Measurements from ENCODE around the gene RABGEF1. TPM values are rescaled to one million over a fixed set of nuclear protein-coding genes. Genes with fewer than 3 reads are reported as not detected.
"Not testable (repeated sequence)": the region's sequence is repeated elsewhere in the genome, so short reads cannot be mapped to it uniquely, and the experiment has no call there.

The RABGEF1 gene
- total and polyA plus RNA-seq, 11 donors = 5.7 to 21.2 (median 19.0) TPM

- TF ChIP-seq POLR2A (IDR thresholded peaks at IDR 0.05) = no peak
- no peak for TF ChIP-seq CTCF (IDR thresholded peaks at IDR 0.05)
- DNase-seq = no peak
- intact Hi-C loops (cut with DNase I) = loop anchor here in 4 of 10 donors (1.0 to 10.0 kb wide), 7 partner anchors 55 to 105 kb away; no protein-coding TSS in a partner anchor
- Histone ChIP-seq H3K36me3 (peaks cover 0 to 20% (median 0%) of the 10 kb centered on the region in 9 donors), H3K4me1 (peaks cover 0 to 31% (median 15%) of the 10 kb centered on the region in 12 donors), H3K9me3 (peaks cover 0 to 17% (median 6%) of the 10 kb centered on the region in 12 donors), H3K27me3 (no peaks in the 10 kb centered on the region), H3K4me3 (peak overlapping the region; percentile 65 to 100 (median 96)), H3K27ac (peak overlapping the region; percentile 88 to 100 (median 94))
- WGBS, 4 donors = 11 to 21% (median 16%) methylated on average over 12 of the region's 12 CpGs
- ATAC-seq = peak in 1 of 4 donors; percentile 0
Measured at GRCh38 chr7:66739953-66740301, 606 bp upstream of the RABGEF1 start.

GRCh38 chr7:66740980-66741709, 612 bp downstream of the RABGEF1 start:
- Histone ChIP-seq H3K27ac (peak overlapping the region; percentile 88 to 100 (median 94)), H3K4me3 (peak overlapping the region; percentile 65 to 100 (median 96)), H3K4me1 (peaks cover 0 to 38% (median 15%) of the 10 kb centered on the region in 12 donors)
- H3K27me3 ChIP-seq, H3K36me3 ChIP-seq, H3K9me3 ChIP-seq: not testable (repeated sequence)
- DNase-seq (peak; percentile 36 to 76 (median 51)), ATAC-seq (peak; percentile 24 to 75 (median 41))
- WGBS, 4 donors = 0 to 1% (median 1%) methylated on average over 25 to 54 of the region's 54 CpGs
- intact Hi-C loops (cut with DNase I) = loop anchor here in 4 of 10 donors (1.0 to 10.0 kb wide), 7 partner anchors 54 to 104 kb away; no protein-coding TSS in a partner anchor
- TF ChIP-seq CTCF (IDR thresholded peaks at IDR 0.05) = peak in 1 of 12 donors; percentile 14

GRCh38 chr7:66741710-66742049, 1.1 kb downstream of the RABGEF1 start:
- DNase-seq = no peak
- 56 to 64% (median 61%) methylated on average over 17 of the region's 17 CpGs for WGBS, 4 donors
- H3K27ac ChIP-seq = peak overlapping the region in 10 of 12 donors; percentile 88 to 100 (median 94)
- no peaks in the 10 kb centered on the region for H3K27me3 ChIP-seq
- ATAC-seq = no peak
- peak overlapping the region; percentile 65 to 100 (median 96) for H3K4me3 ChIP-seq
- H3K9me3 ChIP-seq = peaks cover 0 to under 1% (median 0%) of the 10 kb centered on the region in 12 donors
- TF ChIP-seq POLR2A (IDR thresholded peaks at IDR 0.05) (no peak), CTCF (IDR thresholded peaks at IDR 0.05) (no peak)
- intact Hi-C loops (cut with DNase I) = loop anchor here in 4 of 10 donors (2.0 to 10.0 kb wide), 6 partner anchors 53 to 103 kb away; no protein-coding TSS in a partner anchor
- peaks cover 0 to 42% (median 15%) of the 10 kb centered on the region in 12 donors for H3K4me1 ChIP-seq
- H3K36me3 ChIP-seq = peaks cover 0 to 3% (median 0%) of the 10 kb centered on the region in 9 donors

GRCh38 chr7:66742298-66742697, 1.8 kb downstream of the RABGEF1 start:
- Histone ChIP-seq H3K27ac (peak overlapping the region in 1 of 12 donors; percentile 100), H3K4me3 (peak overlapping the region in 1 of 12 donors; percentile 81), H3K4me1 (peaks cover 0 to 41% (median 18%) of the 10 kb centered on the region in 12 donors)
- H3K36me3 ChIP-seq, DNase-seq, H3K27me3 ChIP-seq, ATAC-seq, H3K9me3 ChIP-seq: not testable (repeated sequence)
- 66 to 82% (median 76%) methylated on average over 4 of the region's 4 CpGs for WGBS, 4 donors
- intact Hi-C loops (cut with DNase I) = loop anchor here in 4 of 10 donors (5.0 to 10.0 kb wide), 5 partner anchors 53 to 103 kb away; no protein-coding TSS in a partner anchor
